ENCODE results near the gene THADA.

GRCh38 chr2:43458014-43458628, 137.7 kb downstream of the THADA start:
- TF ChIP-seq CTCF (IDR thresholded peaks at IDR 0.05) (no peak), POLR2AphosphoS5 (IDR thresholded peaks at IDR 0.05) (no peak)
